ENCODE measurements around the gene ZNF440.

- TF ChIP-seq EZH2 (IDR thresholded peaks at IDR 0.05; ENCODE audit: insufficient read depth, poor library complexity, severe bottlenecking) (no peak), EZH2phosphoT487 (IDR thresholded peaks at IDR 0.05; ENCODE audit: insufficient read depth, low read depth) (no peak)
Observed at GRCh38 chr19:11807099-11807380, 7.0 kb upstream of the ZNF440 start.

All from GM23248 (cell line).